Uterus (tissue), 4 donors: ENCODE measurements around the gene DHX8. TPM values are rescaled to one million over a fixed set of nuclear protein-coding genes. Genes with fewer than 3 reads are reported as not detected.
"Not testable (repeated sequence)": the region's sequence is repeated elsewhere in the genome, so short reads cannot be mapped to it uniquely, and the experiment has no call there.

ENCODE experiments used
- DNase-seq, 2 donors: peaks; one replicate each; pipeline ENCODE4 v3.0.0-alpha.2; 2019 to 2020
- H3K27ac ChIP-seq, 2 donors: fragments of 200-600 bp; sonication (generic); 1 replicate in 1 of 2; 2 replicates in 1 of 2; pipeline ENCODE4 v1.5.1; 2016 to 2018
- H3K27me3 ChIP-seq, 2 donors: fragments of 200-600 bp; sonication (generic); one replicate each; pipeline ENCODE4 v1.5.1; 2018 to 2019; ENCODE audit warnings: control low read depth in 1 of 2
- H3K36me3 ChIP-seq, 2 donors: fragments of 200-600 bp; sonication (generic); one replicate each; pipeline ENCODE4 v1.5.1; 2019; ENCODE audit warnings: control low read depth in 1 of 2
- H3K4me1 ChIP-seq, 2 donors: fragments of 200-600 bp; sonication (generic); one replicate each; pipeline ENCODE4 v1.5.1; 2018 to 2019; ENCODE audit warnings: control low read depth in 1 of 2
- H3K4me3 ChIP-seq, 2 donors: fragments of 200-600 bp; sonication (generic); 1 replicate in 1 of 2; 2 replicates in 1 of 2; pipeline ENCODE4 v1.5.1; 2018 to 2019; ENCODE audit warnings: mild to moderate bottlenecking in 1 of 2
- H3K9me3 ChIP-seq, 2 donors: fragments of 200-600 bp; sonication (generic); one replicate each; pipeline ENCODE4 v1.5.1; 2019; ENCODE audit warnings: control low read depth in 1 of 2
- POLR2A ChIP-seq, 2 donors: fragments of 450-650 bp; IDR thresholded peaks; one replicate each; pipeline ENCODE4 v1.6.1; 2016; ENCODE audit warnings: antibody characterized with exemption in 2 of 2, mild to moderate bottlenecking in 1 of 2, moderate library complexity in 1 of 2
- intact Hi-C: fragments of 100-400 bp; cut with DNase I; formaldehyde crosslinking; loops from one replicate; pipeline ENCODE4 v1.15.1; 2023; ENCODE audit warnings: low total_unique reads
- total RNA-seq, 4 donors: library from RNA; depleted of rRNA in 3 of 4; stranded (reverse); fragments of >200 nt in 3 of 4; gene quantifications; one replicate each; pipeline versions ENCODE4 v1.1.0 to v1.2.4, GENCODE V29; 2014 to 2023
- TF ChIP-seq, protein P1 (sequence below), 4 experiments: fragments of 200-600 bp in 2 of 4; fragments of 450-650 bp in 2 of 4; sonication (generic) in 2 of 4; IDR thresholded peaks; one replicate each; pipeline ENCODE4 v1.5.1; 2016 to 2019; ENCODE audit warnings: antibody characterized with exemption in 4 of 4, mild to moderate bottlenecking in 2 of 4, moderate library complexity in 1 of 4
- donor health status: DM: yes; HTN: yes; CAD: no.

DHX8 gene
- total RNA-seq, 4 donors from 2014 or later = 8.5 to 54.6 (median 32.0) TPM

GRCh38 chr17:43468691-43469139 lies 15.1 kb upstream of the DHX8 start:
- no peak for DNase-seq
- Histone ChIP-seq H3K4me3 (no peak overlapping the region), H3K36me3 (no peaks in the 10 kb centered on the region), H3K27me3 (no peaks in the 10 kb centered on the region), H3K4me1 (no peaks in the 10 kb centered on the region), H3K9me3 (no peaks in the 10 kb centered on the region), H3K27ac (no peak overlapping the region)
- TF ChIP-seq, protein P1, sequence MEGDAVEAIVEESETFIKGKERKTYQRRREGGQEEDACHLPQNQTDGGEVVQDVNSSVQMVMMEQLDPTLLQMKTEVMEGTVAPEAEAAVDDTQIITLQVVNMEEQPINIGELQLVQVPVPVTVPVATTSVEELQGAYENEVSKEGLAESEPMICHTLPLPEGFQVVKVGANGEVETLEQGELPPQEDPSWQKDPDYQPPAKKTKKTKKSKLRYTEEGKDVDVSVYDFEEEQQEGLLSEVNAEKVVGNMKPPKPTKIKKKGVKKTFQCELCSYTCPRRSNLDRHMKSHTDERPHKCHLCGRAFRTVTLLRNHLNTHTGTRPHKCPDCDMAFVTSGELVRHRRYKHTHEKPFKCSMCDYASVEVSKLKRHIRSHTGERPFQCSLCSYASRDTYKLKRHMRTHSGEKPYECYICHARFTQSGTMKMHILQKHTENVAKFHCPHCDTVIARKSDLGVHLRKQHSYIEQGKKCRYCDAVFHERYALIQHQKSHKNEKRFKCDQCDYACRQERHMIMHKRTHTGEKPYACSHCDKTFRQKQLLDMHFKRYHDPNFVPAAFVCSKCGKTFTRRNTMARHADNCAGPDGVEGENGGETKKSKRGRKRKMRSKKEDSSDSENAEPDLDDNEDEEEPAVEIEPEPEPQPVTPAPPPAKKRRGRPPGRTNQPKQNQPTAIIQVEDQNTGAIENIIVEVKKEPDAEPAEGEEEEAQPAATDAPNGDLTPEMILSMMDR (IDR thresholded peaks at IDR 0.05) = no peak
- no peak for TF ChIP-seq POLR2A (IDR thresholded peaks at IDR 0.05)
- intact Hi-C loops = no loop called here

GRCh38 chr17:43469145-43469544 lies 14.6 kb upstream of the DHX8 start:
- Histone ChIP-seq H3K36me3 (no peaks in the 10 kb centered on the region), H3K9me3 (no peaks in the 10 kb centered on the region), H3K4me3 (no peak overlapping the region), H3K27me3 (no peaks in the 10 kb centered on the region), H3K4me1 (no peaks in the 10 kb centered on the region), H3K27ac (no peak overlapping the region)
- TF ChIP-seq, protein P1 (IDR thresholded peaks at IDR 0.05) = no peak
- no peak for TF ChIP-seq POLR2A (IDR thresholded peaks at IDR 0.05)
- intact Hi-C loops = no loop called here
- no peak for DNase-seq

GRCh38 chr17:43471585-43472160 lies 12.1 kb upstream of the DHX8 start:
- Histone ChIP-seq H3K9me3 (no peaks in the 10 kb centered on the region), H3K4me3 (no peak overlapping the region), H3K36me3 (no peaks in the 10 kb centered on the region), H3K27me3 (no peaks in the 10 kb centered on the region), H3K27ac (no peak overlapping the region), H3K4me1 (no peaks in the 10 kb centered on the region)
- no peak for TF ChIP-seq POLR2A (IDR thresholded peaks at IDR 0.05)
- TF ChIP-seq, protein P1 (IDR thresholded peaks at IDR 0.05) = no peak
- DNase-seq = no peak
- intact Hi-C loops = no loop called here

DNA sequence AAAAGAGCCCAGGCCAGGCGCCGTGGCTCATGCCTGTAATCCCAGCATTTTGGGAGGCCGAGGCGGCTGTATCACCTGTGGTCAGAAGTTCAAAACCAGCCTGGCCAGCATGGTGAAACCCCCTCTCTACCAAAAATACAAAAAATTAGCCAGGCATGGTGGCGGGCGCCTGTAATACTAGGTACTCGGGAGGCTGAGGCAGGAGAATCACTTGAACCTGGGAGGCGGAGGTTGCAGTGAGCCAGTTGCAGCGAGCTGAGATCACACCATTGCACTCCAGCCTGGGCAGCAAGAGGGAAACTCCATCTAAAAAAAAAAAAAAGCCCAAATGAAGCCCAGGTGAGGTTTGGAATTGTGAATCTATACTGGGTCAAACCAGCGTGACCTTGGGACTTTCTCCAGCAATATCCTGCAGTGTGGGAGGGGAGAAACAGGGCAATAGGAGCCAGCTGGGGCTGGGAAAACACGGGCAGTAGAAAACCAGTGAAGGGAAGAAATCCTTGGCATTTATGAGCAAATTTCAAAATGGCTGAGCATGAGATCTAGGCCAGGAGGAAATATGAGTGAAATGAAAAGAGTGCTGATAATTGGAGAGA lies 8.2 kb upstream of the DHX8 start:
- Histone ChIP-seq H3K9me3 (no peaks in the 10 kb centered on the region), H3K36me3 (no peaks in the 10 kb centered on the region), H3K27me3 (no peaks in the 10 kb centered on the region), H3K4me1 (no peaks in the 10 kb centered on the region), H3K4me3 (no peak overlapping the region), H3K27ac (no peak overlapping the region)
- DNase-seq = no peak
- no peak for TF ChIP-seq POLR2A (IDR thresholded peaks at IDR 0.05)
- TF ChIP-seq, protein P1 (IDR thresholded peaks at IDR 0.05) = no peak
- intact Hi-C loops = no loop called here

GRCh38 chr17:43476306-43476705 lies 7.5 kb upstream of the DHX8 start:
- H3K4me1 ChIP-seq, H3K36me3 ChIP-seq, H3K4me3 ChIP-seq, DNase-seq, H3K9me3 ChIP-seq, H3K27me3 ChIP-seq, H3K27ac ChIP-seq, intact Hi-C loops: not testable (repeated sequence)
